ENCODE results near the gene CBLN4.

CBLN4 gene
- total RNA-seq = 0 reads per million in 9 experiments

DNA sequence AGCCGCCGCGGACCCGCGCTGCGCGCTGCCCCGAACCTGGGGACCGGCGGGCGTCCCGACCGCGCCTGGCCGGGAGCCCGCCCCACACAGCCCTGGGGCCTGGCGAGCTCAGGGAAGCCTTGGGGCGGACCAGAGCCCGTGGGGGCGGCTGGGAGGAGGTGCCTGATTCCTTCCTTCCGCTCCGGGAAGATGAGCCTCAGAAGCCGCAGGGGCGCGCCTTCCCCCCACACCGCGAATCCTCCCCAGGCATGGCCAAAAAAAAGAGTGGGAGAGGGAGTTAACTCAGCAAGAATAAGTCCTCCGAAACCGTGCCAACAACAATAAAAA, at the start of gene CBLN4:
CBLN4 (minus strand) TSS at position 131 of the 327 bp plus-strand sequence. CDS start 1,348 bp downstream, outside the sequence.
- peaks cover 0 to 27% of the 10 kb centered on the region in 2 donors for H3K27me3 Mint-ChIP-seq
- no peak within 1 kb of the TSS for H3K4me3 Mint-ChIP-seq
- DNase-seq (no peak), ATAC-seq (replicated peaks) (no peak)
- no peak within 1 kb of the TSS for H3K27ac Mint-ChIP-seq
- no peaks in the 10 kb centered on the region for H3K4me1 Mint-ChIP-seq (ENCODE audit: low read depth in 2 of 2)
- H3K36me3 Mint-ChIP-seq (ENCODE audit: insufficient read depth) = no peaks in the 10 kb centered on the region
- peaks cover 7 to 19% of the 10 kb centered on the region in 2 donors for H3K9me3 Mint-ChIP-seq

DNA sequence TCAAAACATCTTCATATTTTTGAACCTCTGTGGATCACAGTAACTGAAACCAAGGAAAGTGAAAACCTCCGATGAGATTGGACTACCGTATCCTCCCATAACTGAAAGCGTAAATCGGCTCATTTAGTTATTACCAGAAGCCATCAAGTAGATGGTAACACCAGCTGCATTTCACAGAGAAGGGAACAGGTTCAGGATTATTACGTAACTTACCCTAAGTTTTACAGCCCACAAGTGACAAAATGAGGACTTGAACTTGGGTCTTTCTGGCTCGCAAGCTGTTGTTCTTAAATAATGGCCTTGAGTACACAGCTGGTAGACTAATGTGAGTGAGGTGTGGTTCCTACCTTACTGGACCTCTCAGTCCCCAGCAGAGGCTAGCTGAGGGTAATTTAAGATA, 37.9 kb upstream of the CBLN4 start:
- Mint-ChIP-seq H3K36me3 (ENCODE audit: insufficient read depth) (peaks cover 4% of the 10 kb centered on the region), H3K27me3 (no peaks in the 10 kb centered on the region), H3K27ac (no peak overlapping the region), H3K9me3 (peaks cover 10 to 15% of the 10 kb centered on the region in 2 donors), H3K4me3 (no peak overlapping the region), H3K4me1 (ENCODE audit: low read depth in 2 of 2) (no peaks in the 10 kb centered on the region)
- ATAC-seq (replicated peaks) (no peak), DNase-seq (no peak)

DNA sequence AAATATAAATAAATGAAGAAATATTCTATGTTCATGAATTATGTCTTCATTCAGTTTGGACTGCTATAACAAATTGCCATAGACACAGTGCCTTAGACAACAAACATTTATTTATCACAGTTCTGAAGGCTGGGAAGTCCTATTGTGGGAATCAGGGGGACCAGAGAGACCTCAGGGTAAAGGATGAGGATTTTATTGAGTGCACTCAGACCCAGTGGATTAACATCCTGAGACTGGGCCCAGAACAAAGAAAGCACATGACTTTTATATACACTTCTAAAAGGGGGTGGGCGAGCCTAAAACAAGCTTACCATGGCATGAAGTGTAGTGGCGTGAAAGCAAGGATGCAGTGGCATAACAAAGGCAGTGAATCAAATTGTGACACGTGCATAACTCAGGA, 26.9 kb upstream of the CBLN4 start:
- DNase-seq = no peak
- H3K9me3 Mint-ChIP-seq = peaks cover 8 to 17% of the 10 kb centered on the region in 2 donors

DNA sequence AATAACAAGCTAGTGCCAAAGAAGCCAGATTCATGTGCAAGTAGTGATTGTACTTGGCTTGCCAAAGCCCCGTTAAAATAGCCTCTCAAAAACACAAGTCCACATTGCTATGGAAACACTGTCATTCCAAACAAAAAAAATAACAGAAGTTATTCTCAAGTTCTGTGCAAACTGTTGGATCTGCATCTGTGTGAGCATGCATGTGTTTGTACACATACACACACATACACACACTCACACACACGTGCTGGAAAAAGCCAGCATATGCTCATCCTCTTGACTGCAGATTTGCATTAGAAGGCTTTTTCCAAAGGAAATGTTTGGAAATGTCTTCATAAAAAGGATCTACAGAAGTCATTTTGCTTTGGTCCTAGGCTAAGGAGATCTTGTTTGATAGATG, 13.4 kb upstream of the CBLN4 start:
- Mint-ChIP-seq H3K36me3 (ENCODE audit: insufficient read depth) (no peaks in the 10 kb centered on the region), H3K27me3 (no peaks in the 10 kb centered on the region), H3K4me3 (no peak overlapping the region), H3K4me1 (ENCODE audit: low read depth in 2 of 2) (no peaks in the 10 kb centered on the region), H3K9me3 (peaks cover 6 to 16% of the 10 kb centered on the region in 2 donors), H3K27ac (no peak overlapping the region)
- ATAC-seq (replicated peaks) (no peak), DNase-seq (no peak)

More for the DNA sequence above, 26.9 kb upstream of the CBLN4 start:
- H3K4me1 Mint-ChIP-seq (ENCODE audit: low read depth in 2 of 2) = no peaks in the 10 kb centered on the region
- no peaks in the 10 kb centered on the region for H3K36me3 Mint-ChIP-seq (ENCODE audit: insufficient read depth)
- no peak overlapping the region for H3K4me3 Mint-ChIP-seq
- no peak for ATAC-seq (replicated peaks)
- H3K27me3 Mint-ChIP-seq = no peaks in the 10 kb centered on the region
- H3K27ac Mint-ChIP-seq = no peak overlapping the region

DNA sequence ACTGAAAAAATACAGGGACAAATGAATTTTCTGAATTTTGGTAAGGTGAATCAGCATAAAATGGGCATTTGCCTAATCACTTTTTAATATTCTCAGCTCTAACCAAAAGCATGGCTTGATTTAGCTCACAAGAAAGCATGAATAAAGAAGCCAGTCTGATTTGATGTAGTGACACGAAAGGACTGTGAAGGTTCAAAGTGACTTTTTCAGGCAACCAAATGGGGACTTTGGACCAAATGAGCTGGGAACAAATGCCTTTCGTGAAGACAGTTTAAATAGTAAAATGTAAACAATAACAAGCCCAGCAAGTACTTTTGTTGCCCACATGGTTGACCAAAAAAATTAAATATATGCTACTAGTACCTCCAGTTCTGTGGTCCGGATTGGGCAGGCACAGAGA, 12.9 kb upstream of the CBLN4 start:
- Mint-ChIP-seq H3K27me3 (no peaks in the 10 kb centered on the region), H3K4me3 (no peak overlapping the region), H3K27ac (no peak overlapping the region), H3K36me3 (ENCODE audit: insufficient read depth) (no peaks in the 10 kb centered on the region), H3K9me3 (peaks cover 6 to 13% of the 10 kb centered on the region in 2 donors), H3K4me1 (ENCODE audit: low read depth in 2 of 2) (no peaks in the 10 kb centered on the region)
- ATAC-seq (replicated peaks) (no peak), DNase-seq (no peak)

DNA sequence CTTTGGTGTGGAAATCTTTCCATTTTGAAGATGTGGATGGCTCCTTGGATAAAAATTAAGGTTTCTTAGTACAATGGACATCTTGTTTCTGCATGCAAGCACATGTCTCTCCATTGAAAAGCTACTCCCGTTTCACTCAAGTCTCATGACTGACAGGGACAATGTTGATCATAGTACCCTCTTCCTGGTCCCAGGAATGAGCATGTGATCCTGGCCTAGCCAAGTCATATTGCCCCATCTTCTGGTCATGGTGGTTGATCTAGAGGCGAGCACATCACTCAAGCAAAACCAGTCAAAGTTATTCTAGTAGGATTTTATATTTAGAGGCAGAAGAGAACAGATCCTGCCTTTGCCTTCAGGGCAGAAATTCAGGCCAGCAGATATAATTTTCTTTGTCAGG, 12.2 kb upstream of the CBLN4 start:
- Mint-ChIP-seq H3K4me3 (no peak overlapping the region), H3K9me3 (peaks cover 6 to 7% of the 10 kb centered on the region in 2 donors), H3K27me3 (no peaks in the 10 kb centered on the region), H3K27ac (no peak overlapping the region), H3K4me1 (ENCODE audit: low read depth in 2 of 2) (no peaks in the 10 kb centered on the region), H3K36me3 (ENCODE audit: insufficient read depth) (no peaks in the 10 kb centered on the region)
- DNase-seq (no peak), ATAC-seq (replicated peaks) (no peak)

DNA sequence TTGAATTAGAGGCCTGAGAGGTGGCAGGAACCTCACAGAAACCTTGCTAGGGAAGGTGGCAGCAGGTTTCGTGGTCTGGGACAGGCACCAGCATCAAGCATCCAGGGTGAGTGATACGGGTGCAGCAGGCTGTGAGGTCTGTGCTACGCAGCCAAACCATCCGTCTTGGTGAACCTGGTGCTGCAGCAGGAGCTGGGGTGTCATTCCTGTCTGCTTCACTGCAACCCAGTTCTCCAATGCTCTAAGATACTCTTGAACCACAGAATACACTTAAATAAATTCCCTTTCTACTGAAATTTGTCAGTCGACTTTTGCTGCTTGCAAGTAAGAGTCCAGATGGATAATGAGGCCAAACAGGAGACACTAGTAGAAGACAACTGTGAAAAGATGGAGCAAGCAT, 9.7 kb upstream of the CBLN4 start:
- ATAC-seq (replicated peaks) (no peak), DNase-seq (no peak)
- no peak overlapping the region for H3K4me3 Mint-ChIP-seq
- H3K27me3 Mint-ChIP-seq = no peaks in the 10 kb centered on the region
- no peaks in the 10 kb centered on the region for H3K4me1 Mint-ChIP-seq (ENCODE audit: low read depth in 2 of 2)
- peaks cover 4 to 5% of the 10 kb centered on the region in 2 donors for H3K9me3 Mint-ChIP-seq
- no peak overlapping the region for H3K27ac Mint-ChIP-seq
- H3K36me3 Mint-ChIP-seq (ENCODE audit: insufficient read depth) = no peaks in the 10 kb centered on the region

DNA sequence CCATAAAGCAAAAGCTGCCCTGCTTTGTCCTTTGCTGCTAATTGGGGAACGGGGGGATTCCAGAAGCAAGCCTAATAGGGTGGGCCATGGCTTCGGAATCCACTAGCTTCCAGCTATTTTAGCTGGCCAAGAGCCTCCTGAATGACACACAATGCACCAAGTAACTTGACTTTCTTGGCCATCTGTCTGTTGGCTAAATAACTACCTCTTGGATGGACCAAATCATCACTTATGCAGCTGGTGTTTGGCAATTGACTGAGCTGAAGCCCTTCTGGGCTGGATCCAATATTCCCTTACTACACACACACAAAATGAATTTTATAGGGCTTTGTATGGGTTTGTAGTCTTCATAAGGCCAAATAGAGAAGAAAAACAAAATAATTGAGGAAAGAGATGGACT, 8.8 kb upstream of the CBLN4 start:
- H3K4me3 Mint-ChIP-seq = no peak overlapping the region
- ATAC-seq (replicated peaks) (no peak), DNase-seq (no peak)
- H3K9me3 Mint-ChIP-seq = peaks cover 4 to 7% of the 10 kb centered on the region in 2 donors
- no peaks in the 10 kb centered on the region for H3K4me1 Mint-ChIP-seq (ENCODE audit: low read depth in 2 of 2)
- no peaks in the 10 kb centered on the region for H3K36me3 Mint-ChIP-seq (ENCODE audit: insufficient read depth)
- no peak overlapping the region for H3K27ac Mint-ChIP-seq
- H3K27me3 Mint-ChIP-seq = no peaks in the 10 kb centered on the region

DNA sequence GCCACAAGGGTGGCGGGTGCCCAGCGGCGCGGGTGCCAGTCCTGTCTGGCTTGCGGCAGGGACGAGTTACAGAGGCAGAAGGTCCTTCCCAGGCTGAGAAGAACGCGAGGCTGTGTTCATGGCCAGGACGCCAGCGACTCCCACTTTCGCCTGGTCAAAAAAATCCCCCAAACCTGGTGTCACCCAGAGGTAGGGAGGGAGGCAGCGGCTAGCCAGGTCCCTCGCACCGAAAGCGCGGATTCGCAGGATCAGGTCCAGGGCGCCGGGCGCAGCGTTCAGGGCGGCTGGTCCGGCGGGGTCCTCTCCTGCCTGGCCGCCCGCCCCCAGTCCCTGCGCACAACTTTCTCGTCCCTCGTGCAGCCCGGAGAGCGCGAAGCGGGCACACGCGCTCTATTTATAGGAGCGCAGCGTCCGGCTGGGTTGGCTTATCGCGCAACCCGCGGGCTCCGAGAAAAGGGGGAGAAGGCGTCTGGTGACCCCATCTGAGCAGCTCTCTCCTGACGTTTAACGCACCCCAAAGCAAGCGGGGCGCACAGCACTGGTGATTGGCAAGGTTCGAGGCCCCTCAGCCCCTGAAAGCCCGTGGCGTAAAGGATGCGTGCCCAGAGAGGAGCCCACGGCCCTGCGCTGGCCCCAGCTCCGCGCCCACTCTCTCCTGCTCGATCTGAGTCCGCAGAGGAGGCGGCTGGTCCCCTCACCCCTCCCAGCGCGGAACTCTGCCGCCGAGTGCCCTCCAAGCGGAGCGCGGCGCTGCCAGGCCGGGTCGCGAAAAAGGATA, 519 bp downstream of the CBLN4 start:
- no peaks in the 10 kb centered on the region for H3K36me3 Mint-ChIP-seq (ENCODE audit: insufficient read depth)
- H3K27me3 Mint-ChIP-seq = peaks cover 0 to 27% of the 10 kb centered on the region in 2 donors
- H3K4me3 Mint-ChIP-seq = no peak overlapping the region

DNA sequence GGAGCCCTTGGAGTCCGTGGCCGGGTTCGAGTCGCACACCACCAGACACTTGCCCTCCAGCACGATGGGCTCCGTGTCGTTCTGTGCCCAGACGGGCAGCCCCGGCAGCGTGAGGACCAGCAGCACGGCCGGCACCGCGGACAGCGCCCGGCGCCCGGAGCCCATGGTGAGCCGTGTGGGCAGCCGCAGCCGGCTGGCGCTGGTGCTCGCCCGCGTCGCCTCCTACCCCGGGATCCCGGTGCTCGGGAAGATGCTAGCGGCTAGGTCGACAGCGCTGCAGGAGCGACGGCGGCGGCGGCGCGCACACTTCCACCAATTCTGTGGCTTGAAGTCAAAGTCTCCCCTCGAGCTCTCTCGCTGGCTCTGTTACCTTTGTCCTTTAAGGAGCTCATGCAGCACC, 1.3 kb downstream of the CBLN4 start:
- Mint-ChIP-seq H3K4me1 (ENCODE audit: low read depth in 2 of 2) (no peaks in the 10 kb centered on the region), H3K27ac (no peak overlapping the region), H3K36me3 (ENCODE audit: insufficient read depth) (no peaks in the 10 kb centered on the region), H3K27me3 (peaks cover 0 to 27% of the 10 kb centered on the region in 2 donors), H3K9me3 (peaks cover 2 to 13% of the 10 kb centered on the region in 2 donors), H3K4me3 (no peak overlapping the region)
- no peak for DNase-seq
- ATAC-seq (replicated peaks) = no peak

More for the DNA sequence above, 519 bp downstream of the CBLN4 start:
- Mint-ChIP-seq H3K9me3 (peaks cover 2 to 13% of the 10 kb centered on the region in 2 donors), H3K4me1 (ENCODE audit: low read depth in 2 of 2) (no peaks in the 10 kb centered on the region), H3K27ac (no peak overlapping the region)
- DNase-seq = no peak
- ATAC-seq (replicated peaks) = no peak

DNA sequence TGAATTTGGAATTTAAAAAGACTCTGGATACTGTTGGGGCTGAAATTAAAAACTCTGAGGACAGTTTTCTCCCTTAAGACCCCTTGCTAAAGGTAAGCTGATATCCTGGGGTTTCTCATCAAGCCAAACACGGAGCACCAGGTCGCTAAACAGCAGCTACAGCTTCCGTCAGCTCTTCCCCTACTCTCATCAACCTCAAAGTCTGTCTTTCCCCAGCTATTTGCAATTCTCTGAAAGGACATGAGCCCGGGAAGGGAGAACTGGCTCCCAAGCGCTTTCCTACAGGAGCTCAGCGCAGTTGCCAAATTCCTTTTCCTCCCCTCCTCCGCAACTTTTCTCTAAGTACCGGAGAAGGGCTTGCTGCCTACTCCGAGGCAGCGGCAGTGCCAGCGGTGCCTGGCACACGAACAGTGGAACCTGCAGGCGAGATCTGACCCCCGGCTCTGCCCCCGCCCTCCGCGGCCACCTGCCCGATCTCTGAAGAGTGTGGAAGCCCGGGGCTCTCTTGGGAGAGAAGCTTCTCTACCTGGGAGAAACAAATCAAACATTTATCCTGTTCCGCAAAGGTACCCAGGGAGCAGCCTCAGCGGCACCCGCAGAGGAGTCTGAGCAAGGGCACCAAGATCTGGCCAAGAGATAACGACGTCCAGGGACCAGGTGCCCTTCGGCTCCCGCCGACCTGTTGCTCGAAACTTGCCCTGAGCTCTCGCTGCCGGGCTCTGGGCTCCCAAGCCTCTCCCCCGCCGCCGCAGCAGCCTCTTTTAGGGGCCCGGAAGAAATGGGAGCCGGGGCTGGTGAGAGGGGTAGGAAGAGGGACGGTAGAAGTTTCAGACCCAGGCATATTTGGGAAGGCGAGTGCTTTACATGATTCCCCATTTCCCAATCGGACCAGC, 2.2 kb downstream of the CBLN4 start:
- no peaks in the 10 kb centered on the region for H3K36me3 Mint-ChIP-seq (ENCODE audit: insufficient read depth)
- H3K9me3 Mint-ChIP-seq = peaks cover 0 to 7% of the 10 kb centered on the region in 2 donors
- peaks cover 0 to 27% of the 10 kb centered on the region in 2 donors for H3K27me3 Mint-ChIP-seq
- ATAC-seq (replicated peaks) (no peak), DNase-seq (no peak)
- H3K27ac Mint-ChIP-seq = no peak overlapping the region
- H3K4me3 Mint-ChIP-seq = no peak overlapping the region
- H3K4me1 Mint-ChIP-seq (ENCODE audit: low read depth in 2 of 2) = no peaks in the 10 kb centered on the region

DNA sequence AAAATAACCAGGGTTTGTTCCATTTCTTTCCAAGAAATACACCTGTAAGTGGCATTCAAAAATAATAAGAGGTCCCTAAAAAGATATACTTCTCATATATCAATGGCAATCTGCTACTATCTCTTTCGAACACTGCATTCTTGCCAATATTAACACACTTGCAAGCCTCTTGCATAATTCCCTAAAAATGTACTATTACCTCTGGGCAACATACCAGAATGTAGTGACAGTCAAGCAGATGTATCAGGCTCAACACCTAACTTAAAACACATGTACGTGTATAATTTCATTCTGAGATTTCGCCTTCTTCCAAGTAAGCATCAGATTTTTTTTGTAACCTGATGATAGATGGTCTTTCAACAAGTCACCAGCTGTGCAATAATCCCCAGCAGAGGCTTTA, 3.4 kb downstream of the CBLN4 start:
- peaks cover 0 to 27% of the 10 kb centered on the region in 2 donors for H3K27me3 Mint-ChIP-seq
- no peak overlapping the region for H3K4me3 Mint-ChIP-seq
- peaks cover 0 to 6% of the 10 kb centered on the region in 2 donors for H3K9me3 Mint-ChIP-seq
- ATAC-seq (replicated peaks) (no peak), DNase-seq (no peak)
- H3K4me1 Mint-ChIP-seq (ENCODE audit: low read depth in 2 of 2) = no peaks in the 10 kb centered on the region
- no peaks in the 10 kb centered on the region for H3K36me3 Mint-ChIP-seq (ENCODE audit: insufficient read depth)
- no peak overlapping the region for H3K27ac Mint-ChIP-seq

DNA sequence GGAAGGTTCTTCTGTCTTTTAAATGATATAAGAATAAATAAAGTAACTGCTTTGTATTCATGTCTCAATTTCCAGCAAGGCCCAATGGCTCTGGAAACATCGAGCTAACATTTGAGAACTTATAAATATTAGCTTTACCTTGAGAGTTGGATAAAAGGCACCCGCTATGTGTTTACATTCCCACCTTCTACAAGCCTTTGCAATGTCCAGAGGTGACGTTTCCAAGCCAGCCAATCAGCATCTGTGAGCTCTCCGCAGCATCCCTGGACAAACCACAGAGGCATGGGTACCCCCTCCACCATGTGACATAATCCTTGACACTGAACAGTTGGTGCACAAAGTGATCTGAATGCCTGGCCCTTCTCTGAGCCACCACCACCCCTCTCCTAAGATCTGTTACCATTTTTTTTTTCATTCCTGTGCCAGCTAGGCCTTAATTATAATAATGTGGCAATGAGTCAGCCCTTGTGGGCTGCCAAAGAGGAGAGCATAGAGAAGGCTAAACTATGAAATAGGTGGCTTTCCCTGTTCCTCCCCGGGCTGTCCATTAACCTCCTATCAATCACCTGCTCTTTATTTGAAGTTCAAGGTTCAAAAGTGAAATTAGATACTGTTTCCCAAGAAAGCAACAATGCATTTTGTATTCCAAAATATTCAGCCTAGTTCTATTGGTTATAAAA, 4.1 kb downstream of the CBLN4 start:
- H3K36me3 Mint-ChIP-seq (ENCODE audit: insufficient read depth) = no peaks in the 10 kb centered on the region
- H3K4me3 Mint-ChIP-seq = no peak overlapping the region

More for the DNA sequence above, 4.1 kb downstream of the CBLN4 start:
- peaks cover 0 to 27% of the 10 kb centered on the region in 2 donors for H3K27me3 Mint-ChIP-seq
- no peak overlapping the region for H3K27ac Mint-ChIP-seq
- H3K4me1 Mint-ChIP-seq (ENCODE audit: low read depth in 2 of 2) = no peaks in the 10 kb centered on the region
- ATAC-seq (replicated peaks) = no peak
- H3K9me3 Mint-ChIP-seq = peaks cover 0 to 6% of the 10 kb centered on the region in 2 donors
- DNase-seq = no peak

All from effector memory CD8-positive, alpha-beta T cell (primary cell).